HepG2 (cell line): ENCODE results near the gene ZNF8. TPM values are rescaled to one million over a fixed set of nuclear protein-coding genes. Genes with fewer than 3 reads are reported as not detected.
A peak's percentile ranks its signal among the peaks of the same experiment; 100 is the strongest.

ENCODE experiments used
- ATRX ChIP-seq: sonication (generic); formaldehyde crosslinking; IDR thresholded peaks from 2 replicates; pipeline ENCODE4 v1.4.0; 2020; ENCODE audit warnings: missing genetic modification reagents, borderline replicate concordance
- CEBPG ChIP-seq: IDR thresholded peaks from 2 replicates; pipeline ENCODE4 v1.6.1; 2016
- DMAP1 ChIP-seq: IDR thresholded peaks from 2 replicates; pipeline ENCODE4 v1.6.1; 2016
- GATA4 ChIP-seq: sonication (generic); IDR thresholded peaks from 2 replicates; pipeline ENCODE4 v1.6.1; 2016; ENCODE audit warnings: antibody characterized with exemption, low read depth, borderline replicate concordance
- HIVEP1 ChIP-seq: sonication (generic); formaldehyde crosslinking; IDR thresholded peaks from 2 replicates; pipeline ENCODE4 v1.4.0; 2020; ENCODE audit warnings: mild to moderate bottlenecking, missing genetic modification reagents
- HNRNPL ChIP-seq: fragments of 200-400 bp; formaldehyde crosslinking; IDR thresholded peaks from 2 replicates; pipeline ENCODE4 v1.6.1; 2017; ENCODE audit warnings: mild to moderate bottlenecking, low read depth, low read length
- MAZ ChIP-seq, 2 experiments: sonication (generic) in 1 of 2; formaldehyde crosslinking in 1 of 2; IDR thresholded peaks; 2 replicates each; pipeline versions ENCODE4 v1.5.0 to v1.6.1; 2012 to 2020; ENCODE audit warnings: low read depth in 2 of 2, mild to moderate bottlenecking in 2 of 2, borderline replicate concordance in 1 of 2, improper control_type of control experiment in 1 of 2, low read length in 1 of 2, missing genetic modification reagents in 1 of 2, moderate library complexity in 1 of 2
- MIER2 ChIP-seq: IDR thresholded peaks from 2 replicates; pipeline ENCODE4 v1.6.1; 2016; ENCODE audit warnings: missing biosample characterization, missing genetic modification reagents
- MIER3 ChIP-seq: IDR thresholded peaks from 2 replicates; pipeline ENCODE4 v1.6.1; 2016; ENCODE audit warnings: missing compliant biosample characterization, borderline replicate concordance
- NAIF1 ChIP-seq: sonication (generic); formaldehyde crosslinking; IDR thresholded peaks from 2 replicates; pipeline ENCODE4 v1.5.0; 2020; ENCODE audit warnings: mild to moderate bottlenecking, missing genetic modification reagents, borderline replicate concordance
- NFIC ChIP-seq: IDR thresholded peaks from 2 replicates; pipeline ENCODE4 v1.6.1; 2012; ENCODE audit warnings: mild to moderate bottlenecking, low read length, inconsistent platforms
- SIX1 ChIP-seq: sonication (generic); formaldehyde crosslinking; IDR thresholded peaks from 2 replicates; pipeline ENCODE4 v1.4.0; 2020; ENCODE audit warnings: missing genetic modification reagents, borderline replicate concordance
- TARDBP ChIP-seq: sonication (generic); formaldehyde crosslinking; IDR thresholded peaks from 2 replicates; pipeline ENCODE4 v1.8.0; 2022; ENCODE audit warnings: mild to moderate bottlenecking, missing genetic modification reagents
- ZBTB10 ChIP-seq: sonication (generic); formaldehyde crosslinking; IDR thresholded peaks from 2 replicates; pipeline ENCODE4 v1.4.0; 2020; ENCODE audit warnings: missing genetic modification reagents, borderline replicate concordance
- ZNF329 ChIP-seq: sonication (generic); formaldehyde crosslinking; IDR thresholded peaks from 2 replicates; pipeline ENCODE4 v1.9.0; 2021; ENCODE audit warnings: low read depth, mild to moderate bottlenecking, missing genetic modification reagents
- ZNF354B ChIP-seq: sonication (generic); formaldehyde crosslinking; IDR thresholded peaks from 2 replicates; pipeline ENCODE4 v1.8.0; 2022; ENCODE audit warnings: mild to moderate bottlenecking, missing genetic modification reagents
- ZNF547 ChIP-seq: sonication (generic); formaldehyde crosslinking; IDR thresholded peaks from 2 replicates; pipeline ENCODE4 v1.5.1; 2020; ENCODE audit warnings: mild to moderate bottlenecking, missing genetic modification reagents
- ZNF605 ChIP-seq: sonication (generic); formaldehyde crosslinking; IDR thresholded peaks from 2 replicates; pipeline ENCODE4 v1.8.0; 2022; ENCODE audit warnings: mild to moderate bottlenecking, missing genetic modification reagents
- ZNF678 ChIP-seq: sonication (generic); formaldehyde crosslinking; IDR thresholded peaks from 2 replicates; pipeline ENCODE4 v1.4.0; 2020; ENCODE audit warnings: mild to moderate bottlenecking, missing genetic modification reagents
- polyA plus RNA-seq, 8 experiments: library from polyadenylated mRNA; depleted of rRNA in 3 of 8; stranded (reverse) in 7 of 8; unstranded in 1 of 8; fragments of >200 nt; fragmentation: Illumina TruSeq in 4 of 8; extraction: Trizol in 4 of 8; gene quantifications; 2 replicates each; pipeline versions ENCODE4 v1.2.1 to v1.2.3, GENCODE V29; 2011 to 2016; ENCODE audit warnings: low read depth in 4 of 8, missing spikeins in 1 of 8, mixed read lengths in 1 of 8; ENCODE audit not compliant: insufficient read depth in 1 of 8
- total RNA-seq, 5 experiments: library from RNA; depleted of rRNA; stranded (reverse); fragments of >200 nt; fragmentation: Illumina TruSeq; extraction: Trizol; gene quantifications; 2 replicates each; pipeline ENCODE4 v1.2.3, GENCODE V29; 2016; ENCODE audit warnings: low read depth in 1 of 5
- TF ChIP-seq, protein P1 (sequence below): sonication (generic); formaldehyde crosslinking; IDR thresholded peaks from 2 replicates; pipeline ENCODE4 v1.4.0; 2020; ENCODE audit warnings: missing genetic modification reagents
- TF ChIP-seq, protein P2 (sequence below): sonication (generic); formaldehyde crosslinking; IDR thresholded peaks from 2 replicates; pipeline ENCODE4 v1.4.0; 2020; ENCODE audit warnings: missing genetic modification reagents, borderline replicate concordance

ZNF8 gene
- total and polyA plus RNA-seq, 2 of the 13 experiments (the other 11 are each of a cell fraction or from before 2014, with no cell fraction given): 3.1 to 3.3 TPM

GRCh38 chr19:58305065-58305931 is 26.5 kb downstream of the ZNF8 start, which contains the start of gene ERVK3-1 (continued):
- no peak for TF ChIP-seq SIX1 (CRISPR knock-in tag)
- TF ChIP-seq CEBPG (CRISPR knock-in tag): peak; percentile 11; the same call in 1 of the 2 replicates
- peak; percentile 82 for TF ChIP-seq GATA4
- no peak for TF ChIP-seq HIVEP1 (CRISPR knock-in tag)
- TF ChIP-seq, protein P1, sequence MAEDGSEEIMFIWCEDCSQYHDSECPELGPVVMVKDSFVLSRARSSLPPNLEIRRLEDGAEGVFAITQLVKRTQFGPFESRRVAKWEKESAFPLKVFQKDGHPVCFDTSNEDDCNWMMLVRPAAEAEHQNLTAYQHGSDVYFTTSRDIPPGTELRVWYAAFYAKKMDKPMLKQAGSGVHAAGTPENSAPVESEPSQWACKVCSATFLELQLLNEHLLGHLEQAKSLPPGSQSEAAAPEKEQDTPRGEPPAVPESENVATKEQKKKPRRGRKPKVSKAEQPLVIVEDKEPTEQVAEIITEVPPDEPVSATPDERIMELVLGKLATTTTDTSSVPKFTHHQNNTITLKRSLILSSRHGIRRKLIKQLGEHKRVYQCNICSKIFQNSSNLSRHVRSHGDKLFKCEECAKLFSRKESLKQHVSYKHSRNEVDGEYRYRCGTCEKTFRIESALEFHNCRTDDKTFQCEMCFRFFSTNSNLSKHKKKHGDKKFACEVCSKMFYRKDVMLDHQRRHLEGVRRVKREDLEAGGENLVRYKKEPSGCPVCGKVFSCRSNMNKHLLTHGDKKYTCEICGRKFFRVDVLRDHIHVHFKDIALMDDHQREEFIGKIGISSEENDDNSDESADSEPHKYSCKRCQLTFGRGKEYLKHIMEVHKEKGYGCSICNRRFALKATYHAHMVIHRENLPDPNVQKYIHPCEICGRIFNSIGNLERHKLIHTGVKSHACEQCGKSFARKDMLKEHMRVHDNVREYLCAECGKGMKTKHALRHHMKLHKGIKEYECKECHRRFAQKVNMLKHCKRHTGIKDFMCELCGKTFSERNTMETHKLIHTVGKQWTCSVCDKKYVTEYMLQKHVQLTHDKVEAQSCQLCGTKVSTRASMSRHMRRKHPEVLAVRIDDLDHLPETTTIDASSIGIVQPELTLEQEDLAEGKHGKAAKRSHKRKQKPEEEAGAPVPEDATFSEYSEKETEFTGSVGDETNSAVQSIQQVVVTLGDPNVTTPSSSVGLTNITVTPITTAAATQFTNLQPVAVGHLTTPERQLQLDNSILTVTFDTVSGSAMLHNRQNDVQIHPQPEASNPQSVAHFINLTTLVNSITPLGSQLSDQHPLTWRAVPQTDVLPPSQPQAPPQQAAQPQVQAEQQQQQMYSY (CRISPR knock-in tag): no peak
- no peak for TF ChIP-seq ATRX (CRISPR knock-in tag)
- TF ChIP-seq MAZ (IDR thresholded peaks at IDR 0.05; ENCODE audit: borderline replicate concordance, low read depth, low read length): no peak
- TF ChIP-seq MAZ (CRISPR knock-in tag; IDR thresholded peaks at IDR 0.05; ENCODE audit: low read depth): peak; percentile 71
- TF ChIP-seq TARDBP (CRISPR knock-in tag): peak; percentile 99
- TF ChIP-seq MIER3 (CRISPR knock-in tag): peak; percentile 73; the same call in 1 of the 2 replicates
- no peak for TF ChIP-seq ZNF547
- 0 out of 2 replicates have a peak, but pooled peaks have one; percentile 22 for TF ChIP-seq ZNF605 (CRISPR knock-in tag)
- peak; percentile 28; the same call in 1 of the 2 replicates for TF ChIP-seq MIER2 (CRISPR knock-in tag)
- TF ChIP-seq NFIC: no peak
- no peak for TF ChIP-seq ZNF678 (CRISPR knock-in tag)
- TF ChIP-seq, protein P2, sequence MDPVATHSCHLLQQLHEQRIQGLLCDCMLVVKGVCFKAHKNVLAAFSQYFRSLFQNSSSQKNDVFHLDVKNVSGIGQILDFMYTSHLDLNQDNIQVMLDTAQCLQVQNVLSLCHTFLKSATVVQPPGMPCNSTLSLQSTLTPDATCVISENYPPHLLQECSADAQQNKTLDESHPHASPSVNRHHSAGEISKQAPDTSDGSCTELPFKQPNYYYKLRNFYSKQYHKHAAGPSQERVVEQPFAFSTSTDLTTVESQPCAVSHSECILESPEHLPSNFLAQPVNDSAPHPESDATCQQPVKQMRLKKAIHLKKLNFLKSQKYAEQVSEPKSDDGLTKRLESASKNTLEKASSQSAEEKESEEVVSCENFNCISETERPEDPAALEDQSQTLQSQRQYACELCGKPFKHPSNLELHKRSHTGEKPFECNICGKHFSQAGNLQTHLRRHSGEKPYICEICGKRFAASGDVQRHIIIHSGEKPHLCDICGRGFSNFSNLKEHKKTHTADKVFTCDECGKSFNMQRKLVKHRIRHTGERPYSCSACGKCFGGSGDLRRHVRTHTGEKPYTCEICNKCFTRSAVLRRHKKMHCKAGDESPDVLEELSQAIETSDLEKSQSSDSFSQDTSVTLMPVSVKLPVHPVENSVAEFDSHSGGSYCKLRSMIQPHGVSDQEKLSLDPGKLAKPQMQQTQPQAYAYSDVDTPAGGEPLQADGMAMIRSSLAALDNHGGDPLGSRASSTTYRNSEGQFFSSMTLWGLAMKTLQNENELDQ (CRISPR knock-in tag): no peak
- no peak for TF ChIP-seq ZBTB10 (CRISPR knock-in tag)
- peak; percentile 82 for TF ChIP-seq DMAP1 (CRISPR knock-in tag)
- peak; percentile 59; the same call in 1 of the 2 replicates for TF ChIP-seq HNRNPL
- TF ChIP-seq ZNF354B (CRISPR knock-in tag): peak; percentile 61; the same call in 1 of the 2 replicates
- TF ChIP-seq ZNF329 (CRISPR knock-in tag): no peak
- TF ChIP-seq NAIF1 (CRISPR knock-in tag): peak; percentile 98
